Measurements from ENCODE around the gene CFAP46.

GRCh38 chr10:132790470-132790869 lies 151.9 kb downstream of the CFAP46 start:
- TF ChIP-seq CTCF (IDR thresholded peaks at IDR 0.05; ENCODE audit: insufficient read depth, low read length, poor library complexity, severe bottlenecking), result no peak
- TF ChIP-seq EZH2phosphoT487 (conservative IDR thresholded peaks at IDR 0.05; ENCODE audit: low read length), result no peak

All from SU-DHL-6 (cell line).